CD4-positive, alpha-beta T cell treated with Interleukin-15 for 1 hour (primary cell): ENCODE results near the gene ORC4.
"Not testable (repeated sequence)": the region's sequence is repeated elsewhere in the genome, so short reads cannot be mapped to it uniquely, and the experiment has no call there.

ENCODE experiments used
- DNase-seq: peaks from one replicate; pipeline ENCODE4 v3.0.0-alpha.2; 2020

The ORC4 gene

DNA sequence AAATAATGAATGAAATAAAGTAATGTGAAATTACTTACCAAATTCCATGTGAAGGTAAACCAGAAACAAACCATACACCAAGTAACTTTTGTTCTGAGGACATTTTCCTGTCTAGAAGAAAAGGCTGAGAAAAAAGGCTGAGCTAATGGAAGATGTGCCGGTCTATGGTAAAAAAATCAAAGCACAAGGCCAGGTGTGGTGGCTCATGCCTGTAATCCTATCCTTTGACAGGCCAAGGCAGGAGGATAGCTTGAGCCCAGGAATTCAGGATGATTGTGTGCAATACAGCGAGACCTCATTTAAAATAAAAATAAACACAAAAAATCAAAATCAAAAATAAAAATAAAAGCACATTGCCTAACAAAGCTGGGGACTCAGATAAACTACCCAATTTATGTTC lies 6.7 kb downstream of the ORC4 start:
- no peak for DNase-seq

DNA sequence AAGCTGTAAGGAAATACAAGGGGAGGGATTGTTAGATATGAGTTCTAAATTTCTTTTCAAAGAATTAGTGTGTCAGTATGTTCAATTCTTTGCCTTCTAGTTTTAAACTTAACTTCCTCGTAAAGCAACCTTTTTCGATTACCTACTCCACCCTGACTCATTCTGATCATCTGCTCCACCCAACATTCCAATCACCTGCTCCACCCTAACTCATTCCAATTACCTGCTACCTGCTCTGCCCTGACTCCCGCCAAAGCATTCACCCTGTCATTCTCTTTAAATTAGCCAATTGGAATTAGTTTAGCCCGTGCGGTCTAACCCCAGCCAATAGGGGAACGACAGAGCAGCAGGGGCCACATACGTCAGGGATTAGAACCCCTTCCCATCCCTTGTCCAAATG lies 12.1 kb downstream of the ORC4 start:
- not testable (repeated sequence) for DNase-seq

DNA sequence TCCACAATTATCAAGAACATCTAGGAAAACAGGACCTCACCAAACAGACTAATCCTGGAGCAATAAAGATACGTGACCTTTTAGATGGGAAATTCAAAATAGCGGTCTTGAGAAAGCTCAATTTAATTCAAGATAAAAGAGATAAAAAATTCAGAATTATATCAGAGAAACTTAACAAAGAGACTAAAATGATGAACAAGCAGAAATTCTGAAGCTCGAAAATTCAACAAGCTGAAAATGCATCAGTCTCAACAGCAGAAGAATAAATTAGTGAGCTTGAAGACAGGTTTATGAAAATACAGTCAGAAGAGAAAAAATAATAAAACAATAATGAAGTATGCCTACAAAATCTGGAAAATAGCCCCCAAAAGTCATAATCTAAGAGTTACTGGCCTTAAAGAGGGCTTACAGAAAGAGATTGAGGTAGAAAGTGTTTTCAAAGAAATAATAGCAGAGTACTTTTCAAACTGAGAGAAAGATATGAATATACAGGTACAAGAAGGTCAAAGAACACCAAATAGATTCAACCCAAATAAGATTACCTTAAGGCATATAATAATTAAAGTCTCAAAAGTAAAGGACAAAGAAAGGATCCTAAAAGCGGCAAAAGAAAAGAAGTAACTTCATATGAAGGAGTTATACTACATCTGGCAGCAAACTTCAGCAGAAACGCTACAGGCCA lies 13.2 kb downstream of the ORC4 start:
- no peak for DNase-seq

DNA sequence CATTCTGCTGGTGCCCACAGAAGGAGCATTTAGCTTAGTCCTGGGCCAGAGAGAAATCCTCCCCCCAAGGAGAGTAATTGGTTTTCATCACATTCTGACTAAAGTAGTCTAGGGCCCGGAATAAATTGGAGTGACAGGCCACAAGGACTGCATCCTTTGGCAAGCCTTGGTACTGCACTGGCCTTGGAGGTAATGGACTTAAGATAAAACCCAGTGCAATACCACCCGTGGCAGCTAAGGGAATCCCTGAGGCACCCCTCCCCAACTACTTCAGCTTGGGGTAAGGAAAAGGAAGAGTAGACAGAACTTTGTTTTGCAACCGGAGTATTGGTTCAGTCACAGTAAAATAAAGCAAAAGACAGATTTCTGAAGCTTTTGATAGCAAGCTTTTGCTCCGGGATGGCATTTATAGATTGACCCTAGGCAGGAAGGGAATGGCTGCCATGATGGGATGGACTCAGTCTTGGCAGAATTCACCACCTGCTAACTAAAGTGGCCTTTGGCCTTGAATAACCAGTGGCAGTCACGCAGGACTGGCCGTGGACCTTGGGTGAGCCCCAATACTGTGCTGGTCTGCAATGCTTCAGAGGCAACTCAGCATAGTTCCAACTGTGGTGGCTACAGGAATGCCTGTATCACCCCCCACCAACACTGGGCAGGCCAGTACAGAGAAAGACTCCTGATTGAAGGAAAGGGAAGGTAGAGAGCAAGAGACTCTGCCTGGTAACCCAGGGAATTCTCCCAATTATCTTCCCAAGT lies 14.1 kb downstream of the ORC4 start:
- no peak for DNase-seq

DNA sequence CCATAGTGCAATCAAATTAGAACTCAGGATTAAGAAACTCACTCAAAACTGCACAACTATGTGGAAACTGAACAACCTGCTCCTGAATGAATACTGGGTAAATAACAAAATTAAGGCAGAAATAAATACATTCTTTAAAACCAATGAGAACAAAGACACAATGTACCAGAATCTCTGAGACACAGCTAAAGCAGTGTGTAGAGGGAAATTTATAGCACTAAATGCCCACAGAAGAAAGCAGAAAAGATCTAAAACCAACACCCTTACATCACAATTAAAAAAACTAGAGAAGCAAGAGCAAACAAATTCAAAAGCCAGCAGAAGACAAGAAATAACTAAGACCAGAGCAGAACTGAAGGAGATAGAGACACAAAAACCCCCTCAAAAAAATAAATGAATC lies 18.1 kb downstream of the ORC4 start:
- not testable (repeated sequence) for DNase-seq

DNA sequence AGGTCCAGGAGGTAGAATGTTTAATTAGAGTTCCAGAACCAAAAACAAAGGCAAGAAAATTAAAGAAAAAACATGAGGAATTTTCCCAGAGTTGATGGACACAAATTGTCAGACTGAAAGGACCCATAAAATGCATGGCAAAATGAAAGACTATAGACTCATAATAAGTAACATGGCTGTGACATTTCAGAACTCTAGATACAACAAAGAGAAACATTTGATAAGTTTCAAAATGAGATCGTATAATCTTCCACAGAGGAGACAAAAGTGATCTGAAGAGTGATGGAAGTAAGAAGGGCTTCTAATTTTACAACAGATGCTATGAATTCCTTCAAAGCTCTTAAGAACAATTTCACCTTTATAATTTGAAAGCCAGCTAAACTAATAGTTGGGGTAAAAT lies 20.4 kb downstream of the ORC4 start:
- no peak for DNase-seq

DNA sequence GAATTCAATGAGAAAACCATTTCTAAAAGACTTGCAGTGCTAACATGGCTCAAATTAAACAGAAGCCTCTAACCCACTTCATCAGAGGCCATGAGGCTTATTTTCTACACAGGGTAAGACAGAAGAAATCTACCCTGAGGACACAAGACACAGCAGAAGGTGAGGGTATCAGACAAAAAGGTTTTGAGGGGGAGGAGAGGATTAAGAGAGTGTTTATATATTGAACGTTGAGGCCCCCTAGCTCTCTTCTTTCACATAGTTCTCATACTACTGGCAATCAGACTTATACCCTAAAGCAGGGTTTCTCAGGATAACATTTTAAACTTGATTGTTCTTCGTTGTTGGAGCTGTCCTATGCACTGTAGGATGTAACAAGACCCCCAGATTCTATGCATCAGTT lies 21.4 kb downstream of the ORC4 start:
- DNase-seq = no peak

DNA sequence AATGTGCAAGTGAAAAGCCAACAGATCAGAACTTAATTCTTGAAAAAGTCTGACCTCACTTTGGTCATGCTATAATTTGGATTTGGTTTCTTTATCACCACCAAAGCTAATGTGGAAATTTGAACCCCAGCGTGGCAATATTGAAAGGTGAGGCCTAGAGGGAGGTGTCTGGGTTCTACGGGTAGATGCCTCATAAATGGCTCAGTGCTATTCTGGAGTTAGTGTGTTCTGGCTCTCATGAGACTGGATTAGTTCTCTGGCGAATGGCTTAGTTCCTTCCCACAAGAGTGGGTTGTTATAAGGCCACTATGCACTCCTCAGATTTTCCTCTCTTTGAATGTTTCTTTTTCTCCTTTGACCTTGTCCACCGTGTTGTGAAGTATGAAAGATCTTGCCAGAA lies 22.3 kb downstream of the ORC4 start:
- no peak for DNase-seq

DNA sequence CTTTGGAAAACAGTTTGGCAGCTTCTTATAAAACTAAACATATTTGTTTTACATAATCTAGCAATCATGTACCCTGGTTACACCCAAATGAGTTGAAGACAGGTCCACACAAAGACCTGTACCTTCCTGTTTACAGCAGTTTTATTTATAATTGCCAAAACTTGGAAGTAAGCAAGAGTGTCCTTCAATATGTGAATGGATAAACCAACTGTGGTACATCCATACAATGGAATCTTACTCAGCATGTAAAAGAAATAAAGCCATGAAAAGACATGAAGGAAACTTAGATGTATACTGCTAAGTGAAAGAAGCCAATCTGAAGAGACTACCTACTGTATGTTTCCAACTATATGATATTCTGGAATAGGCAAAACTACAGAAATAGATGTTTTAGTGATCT lies 23.7 kb downstream of the ORC4 start:
- DNase-seq = no peak

DNA sequence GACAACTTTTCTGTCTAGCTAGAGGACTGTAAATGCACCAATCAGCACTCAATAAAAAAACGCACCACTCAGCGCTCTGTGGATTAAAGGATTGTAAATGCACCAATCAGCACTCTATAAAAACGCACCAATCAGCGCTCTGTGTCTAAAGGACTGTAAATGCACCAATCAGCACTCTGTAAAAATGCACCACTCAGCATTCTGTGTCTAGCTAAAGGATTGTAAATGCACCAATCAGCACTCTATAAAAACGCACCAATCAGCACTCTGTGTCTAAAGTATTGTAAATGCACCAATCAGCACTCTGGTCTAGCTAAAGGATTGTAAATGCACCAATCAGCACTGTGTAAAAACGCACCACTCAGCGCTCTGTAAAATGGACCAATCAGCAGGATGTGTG lies 25.6 kb downstream of the ORC4 start:
- DNase-seq = not testable (repeated sequence)

DNA sequence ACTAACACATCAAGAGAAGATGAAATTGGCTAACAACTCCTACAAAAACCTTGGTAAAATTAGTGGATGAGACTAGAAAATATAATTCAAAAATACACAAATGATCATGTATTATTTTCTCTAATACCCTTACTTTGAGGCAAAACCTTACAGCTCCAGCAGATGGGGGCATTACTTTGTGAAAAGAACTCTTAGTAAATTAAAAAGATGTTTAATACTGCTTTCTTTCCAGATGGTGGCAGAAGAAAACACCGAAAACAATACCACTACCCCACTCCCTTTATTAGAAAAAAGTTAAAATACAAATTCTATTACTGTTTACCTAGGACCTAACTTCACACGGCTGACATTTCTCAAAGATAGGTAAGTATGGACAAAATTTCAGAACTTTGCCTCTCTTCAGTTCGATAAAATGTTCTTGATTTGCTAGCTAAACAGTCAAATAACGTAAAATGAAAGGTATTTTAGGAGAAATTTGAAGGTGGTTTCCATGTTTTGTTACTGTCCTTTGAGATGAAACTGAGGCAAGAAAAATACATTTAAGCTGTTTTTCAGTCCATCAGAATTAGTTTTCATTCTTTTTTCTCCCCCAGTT lies 30.6 kb downstream of the ORC4 start:
- DNase-seq = no peak

DNA sequence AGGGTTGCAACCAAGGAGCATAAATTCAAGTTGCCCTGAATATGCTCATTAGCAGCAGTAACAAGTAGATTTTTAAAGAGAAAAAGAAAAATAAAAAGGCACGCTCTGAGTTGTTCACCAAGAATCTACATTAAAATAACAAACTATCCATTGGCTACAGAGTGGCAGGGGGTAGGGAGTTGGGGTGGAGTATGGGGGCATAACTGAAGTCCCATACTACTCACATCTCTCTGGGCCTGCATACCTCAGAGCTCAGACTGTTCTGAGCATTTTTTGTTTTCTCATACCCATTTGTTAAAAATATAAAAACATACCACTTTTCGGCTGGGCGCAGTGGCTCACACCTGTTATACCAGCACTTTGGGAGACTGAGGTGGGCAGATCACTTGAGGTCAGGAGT lies 31.4 kb downstream of the ORC4 start:
- no peak for DNase-seq

DNA sequence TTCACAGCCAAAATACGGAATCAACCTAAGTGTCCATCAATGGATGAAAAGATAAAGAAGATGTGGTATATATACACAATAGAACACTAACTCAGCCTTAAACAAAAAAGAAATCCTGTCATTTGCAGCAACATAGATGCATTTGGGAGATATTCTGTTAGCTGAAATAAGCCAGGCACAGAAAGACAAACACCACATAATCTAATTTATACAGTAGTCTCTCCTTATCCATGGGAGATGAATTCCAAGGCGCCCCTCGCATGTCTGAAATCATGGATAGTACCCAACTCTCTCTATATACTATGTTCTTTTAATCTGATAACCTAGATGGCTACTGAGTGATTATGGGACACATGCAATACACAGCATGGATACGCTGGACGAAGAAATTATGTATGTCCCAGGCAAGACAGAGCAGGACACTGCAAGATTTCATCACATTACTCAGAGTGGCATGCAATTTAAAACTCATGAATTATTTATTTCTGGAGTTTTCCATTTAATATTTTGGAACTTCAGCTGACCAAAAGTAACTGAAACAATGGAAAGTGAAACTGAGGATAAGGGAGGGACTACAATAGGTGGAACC lies 39.5 kb downstream of the ORC4 start:
- no peak for DNase-seq

DNA sequence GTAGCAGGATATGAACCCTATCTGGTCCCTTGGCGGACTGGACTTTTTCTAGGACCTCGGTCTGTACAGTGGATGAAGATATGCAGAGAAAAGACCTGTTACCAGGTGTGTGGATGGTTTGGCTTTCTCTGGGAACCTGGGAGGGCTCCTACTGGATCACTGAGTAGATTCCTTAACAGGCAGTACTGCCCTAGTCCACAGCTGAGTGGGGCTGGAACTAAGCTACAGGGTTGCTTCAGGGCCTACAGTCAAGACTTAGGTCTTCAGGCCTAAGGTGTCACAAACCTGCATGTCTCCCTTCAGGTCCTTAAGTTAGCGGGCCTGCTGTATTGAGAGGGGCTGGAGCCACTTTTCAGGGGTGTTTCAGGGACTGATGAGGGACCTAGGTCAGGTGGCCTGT lies 42.9 kb downstream of the ORC4 start:
- DNase-seq = no peak

DNA sequence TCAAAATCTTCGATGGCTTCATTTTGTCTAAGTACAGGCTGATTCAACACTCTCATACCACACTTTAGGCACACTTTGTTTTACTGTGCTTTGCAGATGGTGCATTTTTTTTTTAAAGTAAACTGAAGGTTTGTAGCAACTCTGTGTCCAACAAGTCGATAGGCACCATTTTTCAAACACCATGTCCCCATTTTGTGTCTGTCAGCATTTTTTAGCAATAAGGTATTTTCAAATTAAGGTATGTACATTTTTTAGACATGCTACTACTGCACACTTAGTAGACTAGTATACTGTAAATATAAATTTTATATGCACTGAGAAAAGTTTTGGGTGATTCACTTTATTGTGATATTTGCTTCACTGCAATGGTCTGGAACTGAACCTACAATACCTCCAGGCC lies 44.4 kb downstream of the ORC4 start:
- no peak for DNase-seq

DNA sequence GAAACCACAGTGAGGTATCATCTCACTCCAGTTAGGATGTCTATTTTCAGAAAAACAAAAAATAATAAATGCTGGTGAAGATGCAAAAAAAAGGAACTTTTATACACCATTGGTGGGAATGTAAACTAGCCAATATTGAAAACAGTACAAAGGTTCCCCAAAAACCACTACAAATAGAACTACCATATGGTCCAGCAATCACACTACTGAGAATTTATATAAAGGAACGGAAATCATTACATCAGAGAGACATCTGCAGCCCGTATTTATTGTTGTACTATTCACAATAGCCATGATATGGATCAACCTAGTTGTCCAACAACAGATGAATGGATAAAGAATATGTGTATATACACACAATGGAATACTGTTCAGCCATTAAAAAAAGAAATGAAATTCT lies 52.0 kb downstream of the ORC4 start:
- no peak for DNase-seq

DNA sequence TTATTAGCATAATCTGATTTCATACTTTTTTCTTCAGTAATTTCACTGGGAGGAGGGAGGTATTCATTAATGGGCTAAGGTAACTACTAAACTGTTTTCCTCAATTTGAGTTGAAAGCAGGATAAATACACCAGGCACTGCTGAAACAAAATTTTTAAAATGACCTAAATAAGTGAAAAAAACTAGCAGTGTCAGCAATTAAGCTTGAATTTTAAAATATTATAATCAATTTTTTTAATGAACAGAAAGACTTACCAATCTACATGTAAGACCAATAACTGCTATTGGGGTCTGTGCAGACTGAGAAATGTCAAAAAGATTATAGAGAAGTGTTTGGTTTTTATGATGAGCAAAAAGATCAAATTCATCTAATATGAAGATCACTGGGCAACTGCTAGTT lies 68.4 kb downstream of the ORC4 start:
- no peak for DNase-seq

DNA sequence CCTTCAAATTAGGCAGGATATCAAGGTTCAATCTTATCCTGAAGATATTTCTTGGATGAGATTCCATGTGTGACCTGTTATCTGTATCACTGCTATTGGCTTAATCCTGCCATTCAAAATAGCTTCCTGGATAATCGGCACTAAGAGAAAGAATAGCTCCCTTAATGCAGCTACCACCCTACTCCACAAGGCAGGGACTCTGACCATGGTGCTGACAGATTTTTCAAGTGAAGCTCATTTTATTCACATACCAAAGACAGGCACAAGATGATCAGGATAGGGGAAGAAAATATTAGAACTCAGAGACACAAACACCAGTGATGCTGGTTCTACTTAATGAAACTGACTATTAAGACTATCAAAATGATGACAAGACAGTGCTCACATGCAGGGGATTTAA lies 74.9 kb downstream of the ORC4 start:
- no peak for DNase-seq

DNA sequence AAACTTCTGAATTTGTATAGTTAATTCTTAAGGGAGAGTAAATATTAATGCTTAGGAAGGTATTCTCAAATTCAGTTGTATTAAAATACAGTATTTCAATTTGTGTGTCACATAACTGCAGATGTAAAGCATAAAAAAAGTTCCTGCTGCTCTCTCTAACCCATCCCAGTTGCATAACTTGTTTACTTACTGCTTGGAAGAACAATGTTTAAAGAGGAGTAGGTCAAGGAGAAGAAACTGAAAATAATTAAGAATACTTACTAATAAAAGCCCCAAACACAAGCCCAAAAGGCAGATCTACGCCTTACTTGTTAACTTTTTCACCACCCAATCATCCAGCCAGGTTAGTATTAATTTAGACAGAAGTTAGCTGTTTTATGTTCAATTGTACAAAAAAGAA lies 81.2 kb downstream of the ORC4 start:
- no peak for DNase-seq

DNA sequence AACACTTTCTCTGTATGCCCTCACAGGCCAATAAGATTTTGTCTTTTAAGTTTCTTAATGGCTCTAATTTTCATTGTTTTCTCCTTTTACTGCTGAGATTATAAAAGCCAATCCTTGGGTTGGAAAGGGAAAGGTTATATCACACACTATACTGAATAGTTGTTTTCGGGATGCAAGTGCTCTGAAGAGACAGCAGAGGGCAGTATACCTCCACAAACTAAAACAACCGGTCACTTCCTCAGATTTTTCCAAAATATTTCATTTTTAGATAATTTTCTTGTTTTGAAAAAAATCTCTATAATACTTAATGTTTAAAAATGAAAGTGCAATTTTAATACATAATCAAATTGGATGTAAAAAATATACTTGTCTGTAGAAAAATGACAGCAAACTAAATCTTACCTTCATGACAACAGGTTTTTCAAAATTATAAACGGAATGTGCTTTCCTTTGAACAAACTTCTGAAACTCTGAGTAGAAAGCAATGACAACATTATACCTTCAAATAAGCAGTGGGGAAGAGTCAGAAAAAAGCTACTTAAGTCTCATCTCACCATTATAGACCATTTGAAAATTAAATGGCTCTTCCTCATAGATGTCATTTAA lies 82.7 kb downstream of the ORC4 start:
- DNase-seq = no peak

DNA sequence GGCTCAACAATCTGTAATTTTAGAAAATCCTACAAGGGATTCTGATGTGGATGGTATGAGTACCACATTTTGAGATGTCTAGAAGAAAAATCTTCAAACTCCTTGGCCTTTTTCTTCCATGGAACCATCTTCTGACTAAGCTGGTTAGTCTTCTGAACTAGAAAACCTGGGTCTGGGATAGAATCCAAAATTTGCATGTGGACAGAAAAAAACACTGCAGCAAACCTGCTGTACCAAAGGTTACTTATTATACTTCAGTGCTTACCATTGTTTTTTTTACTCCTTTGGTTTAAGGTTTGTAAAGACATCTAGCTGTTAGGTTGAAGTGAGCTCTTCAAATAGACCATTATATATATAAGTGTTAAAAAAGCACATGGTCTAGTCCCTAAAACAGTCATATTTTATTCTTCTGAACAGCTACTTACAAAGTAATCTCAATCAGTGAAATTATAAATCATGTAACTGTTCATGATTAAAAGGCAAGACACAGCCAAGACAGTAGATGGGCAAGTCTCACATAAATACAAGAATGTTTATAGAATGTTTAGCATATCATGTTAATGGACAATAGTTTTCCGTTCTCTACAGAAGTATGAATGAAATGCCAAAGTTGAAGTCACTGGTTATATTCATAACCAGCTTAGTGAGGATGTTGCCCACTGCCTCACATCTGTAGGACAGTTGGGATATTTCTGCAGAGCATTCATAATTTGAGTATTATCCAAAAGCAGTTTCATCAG lies 85.5 kb downstream of the ORC4 start:
- DNase-seq = no peak

DNA sequence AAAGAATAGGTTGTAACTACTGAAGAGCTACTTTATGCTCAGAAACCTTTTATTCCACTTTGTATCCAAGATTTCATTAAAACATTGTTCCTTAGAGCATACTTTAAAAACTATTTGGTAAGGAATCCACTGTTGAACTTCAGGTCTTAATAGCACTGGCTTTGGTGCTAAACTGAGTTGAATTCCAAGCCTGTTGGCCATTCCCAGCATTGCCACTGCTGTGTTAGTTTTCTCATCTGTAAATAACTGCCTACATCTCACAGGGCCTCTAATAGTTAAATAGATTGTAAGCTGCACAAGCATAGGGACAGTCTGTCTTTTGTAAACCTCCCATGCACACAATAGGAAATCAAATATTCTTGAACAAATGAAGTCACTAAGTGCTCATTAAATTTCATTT lies 86.6 kb downstream of the ORC4 start:
- no peak for DNase-seq

DNA sequence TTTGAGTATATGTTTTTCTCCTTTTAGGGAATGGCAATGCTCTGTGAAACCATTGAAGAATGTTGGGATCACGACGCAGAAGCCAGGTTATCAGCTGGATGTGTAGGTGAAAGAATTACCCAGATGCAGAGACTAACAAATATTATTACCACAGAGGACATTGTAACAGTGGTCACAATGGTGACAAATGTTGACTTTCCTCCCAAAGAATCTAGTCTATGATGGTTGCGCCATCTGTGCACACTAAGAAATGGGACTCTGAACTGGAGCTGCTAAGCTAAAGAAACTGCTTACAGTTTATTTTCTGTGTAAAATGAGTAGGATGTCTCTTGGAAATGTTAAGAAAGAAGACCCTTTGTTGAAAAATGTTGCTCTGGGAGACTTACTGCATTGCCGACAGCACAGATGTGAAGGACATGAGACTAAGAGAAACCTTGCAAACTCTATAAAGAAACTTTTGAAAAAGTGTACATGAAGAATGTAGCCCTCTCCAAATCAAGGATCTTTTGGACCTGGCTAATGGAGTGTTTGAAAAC lies 93.4 kb downstream of the ORC4 start:
- no peak for DNase-seq
